ENCODE measurements around the gene FDX2. TPM values are rescaled to one million over a fixed set of nuclear protein-coding genes. Genes with fewer than 3 reads are reported as not detected.

FDX2 gene
- total and polyA plus RNA-seq, 2 of the 13 experiments (the other 11 are each of a cell fraction or from before 2014, with no cell fraction given): 21.0 to 24.7 TPM

DNA sequence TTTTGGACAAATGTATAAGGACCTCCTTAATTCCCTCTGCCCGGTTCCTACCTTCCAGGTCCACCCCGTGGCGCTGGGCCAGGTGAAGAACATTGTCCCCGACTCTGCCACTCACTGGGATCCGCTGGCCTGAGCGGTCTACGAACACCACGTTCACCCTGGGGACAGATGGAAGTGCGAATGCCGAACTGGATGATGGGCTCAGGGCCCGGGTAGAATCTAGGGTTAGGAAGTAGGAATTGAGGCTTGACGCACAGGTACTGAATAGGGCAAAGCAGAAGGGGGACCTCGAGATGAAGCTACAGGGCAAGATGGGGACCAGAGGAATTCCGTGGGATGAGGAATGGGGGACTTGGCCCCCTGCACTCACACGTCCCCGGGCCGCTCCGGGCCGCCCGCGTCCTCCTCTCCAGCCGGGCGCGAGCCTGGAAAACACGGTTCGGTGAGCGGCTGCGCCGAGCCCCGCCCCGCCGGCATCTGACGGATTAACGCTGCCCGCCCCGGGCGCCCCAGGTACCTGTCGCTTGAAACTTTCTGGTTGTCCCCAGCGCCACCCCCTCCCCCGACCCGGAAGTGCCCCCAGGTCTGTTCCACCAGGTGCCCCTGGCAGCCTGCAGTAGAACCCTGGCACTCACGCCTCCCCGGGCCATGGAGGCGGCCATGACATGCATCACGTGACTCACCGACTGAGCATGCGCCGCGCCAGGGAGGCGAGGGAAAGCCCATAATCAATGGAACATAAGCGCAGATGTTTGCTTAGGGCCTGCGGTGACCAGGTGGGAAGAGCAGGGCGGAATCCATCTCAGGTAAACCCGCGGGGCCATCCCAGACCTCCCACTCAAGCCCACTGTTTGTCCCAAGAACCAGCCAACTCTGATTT, at the start of gene FDX2 (continued):
- TF ChIP-seq, protein P1, sequence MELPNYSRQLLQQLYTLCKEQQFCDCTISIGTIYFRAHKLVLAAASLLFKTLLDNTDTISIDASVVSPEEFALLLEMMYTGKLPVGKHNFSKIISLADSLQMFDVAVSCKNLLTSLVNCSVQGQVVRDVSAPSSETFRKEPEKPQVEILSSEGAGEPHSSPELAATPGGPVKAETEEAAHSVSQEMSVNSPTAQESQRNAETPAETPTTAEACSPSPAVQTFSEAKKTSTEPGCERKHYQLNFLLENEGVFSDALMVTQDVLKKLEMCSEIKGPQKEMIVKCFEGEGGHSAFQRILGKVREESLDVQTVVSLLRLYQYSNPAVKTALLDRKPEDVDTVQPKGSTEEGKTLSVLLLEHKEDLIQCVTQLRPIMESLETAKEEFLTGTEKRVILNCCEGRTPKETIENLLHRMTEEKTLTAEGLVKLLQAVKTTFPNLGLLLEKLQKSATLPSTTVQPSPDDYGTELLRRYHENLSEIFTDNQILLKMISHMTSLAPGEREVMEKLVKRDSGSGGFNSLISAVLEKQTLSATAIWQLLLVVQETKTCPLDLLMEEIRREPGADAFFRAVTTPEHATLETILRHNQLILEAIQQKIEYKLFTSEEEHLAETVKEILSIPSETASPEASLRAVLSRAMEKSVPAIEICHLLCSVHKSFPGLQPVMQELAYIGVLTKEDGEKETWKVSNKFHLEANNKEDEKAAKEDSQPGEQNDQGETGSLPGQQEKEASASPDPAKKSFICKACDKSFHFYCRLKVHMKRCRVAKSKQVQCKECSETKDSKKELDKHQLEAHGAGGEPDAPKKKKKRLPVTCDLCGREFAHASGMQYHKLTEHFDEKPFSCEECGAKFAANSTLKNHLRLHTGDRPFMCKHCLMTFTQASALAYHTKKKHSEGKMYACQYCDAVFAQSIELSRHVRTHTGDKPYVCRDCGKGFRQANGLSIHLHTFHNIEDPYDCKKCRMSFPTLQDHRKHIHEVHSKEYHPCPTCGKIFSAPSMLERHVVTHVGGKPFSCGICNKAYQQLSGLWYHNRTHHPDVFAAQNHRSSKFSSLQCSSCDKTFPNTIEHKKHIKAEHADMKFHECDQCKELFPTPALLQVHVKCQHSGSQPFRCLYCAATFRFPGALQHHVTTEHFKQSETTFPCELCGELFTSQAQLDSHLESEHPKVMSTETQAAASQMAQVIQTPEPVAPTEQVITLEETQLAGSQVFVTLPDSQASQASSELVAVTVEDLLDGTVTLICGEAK (IDR thresholded peaks at IDR 0.05): no peak
- TF ChIP-seq, protein P1 (CRISPR knock-in tag; IDR thresholded peaks at IDR 0.05): no peak
- TF ChIP-seq NFE2L1 (CRISPR knock-in tag; IDR thresholded peaks at IDR 0.05; ENCODE audit: borderline replicate concordance) (no peak), SRY (CRISPR knock-in tag; IDR thresholded peaks at IDR 0.05) (no peak), KDM6A (CRISPR knock-in tag; IDR thresholded peaks at IDR 0.05; ENCODE audit: low read depth) (no peak), MLX (CRISPR knock-in tag; IDR thresholded peaks at IDR 0.05) (peak; percentile 72), RELA (CRISPR knock-in tag; IDR thresholded peaks at IDR 0.05) (no peak), PLRG1 (conservative IDR thresholded peaks at IDR 0.05) (no peak), ZNF678 (CRISPR knock-in tag; IDR thresholded peaks at IDR 0.05) (no peak), TCF7 (IDR thresholded peaks at IDR 0.05; ENCODE audit: low read depth) (no peak), THAP11 (CRISPR knock-in tag; IDR thresholded peaks at IDR 0.05) (peak; percentile 81), ZNF563 (CRISPR knock-in tag; IDR thresholded peaks at IDR 0.05) (0 out of 2 replicates have a peak, but pooled peaks have one; percentile 52), TEF (CRISPR knock-in tag; IDR thresholded peaks at IDR 0.05) (no peak), ZSCAN12 (CRISPR knock-in tag; IDR thresholded peaks at IDR 0.05) (no peak), HIVEP1 (CRISPR knock-in tag; IDR thresholded peaks at IDR 0.05) (peak; percentile 35; the same call in 1 of the 2 replicates), TAF1 (CRISPR knock-in tag; IDR thresholded peaks at IDR 0.05) (peak; percentile 64; the same call in 1 of the 2 replicates)
- TF ChIP-seq, protein P2, sequence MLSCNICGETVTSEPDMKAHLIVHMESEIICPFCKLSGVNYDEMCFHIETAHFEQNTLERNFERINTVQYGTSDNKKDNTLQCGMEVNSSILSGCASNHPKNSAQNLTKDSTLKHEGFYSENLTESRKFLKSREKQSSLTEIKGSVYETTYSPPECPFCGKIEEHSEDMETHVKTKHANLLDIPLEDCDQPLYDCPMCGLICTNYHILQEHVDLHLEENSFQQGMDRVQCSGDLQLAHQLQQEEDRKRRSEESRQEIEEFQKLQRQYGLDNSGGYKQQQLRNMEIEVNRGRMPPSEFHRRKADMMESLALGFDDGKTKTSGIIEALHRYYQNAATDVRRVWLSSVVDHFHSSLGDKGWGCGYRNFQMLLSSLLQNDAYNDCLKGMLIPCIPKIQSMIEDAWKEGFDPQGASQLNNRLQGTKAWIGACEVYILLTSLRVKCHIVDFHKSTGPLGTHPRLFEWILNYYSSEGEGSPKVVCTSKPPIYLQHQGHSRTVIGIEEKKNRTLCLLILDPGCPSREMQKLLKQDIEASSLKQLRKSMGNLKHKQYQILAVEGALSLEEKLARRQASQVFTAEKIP (CRISPR knock-in tag; IDR thresholded peaks at IDR 0.05; ENCODE audit: borderline replicate concordance): no peak
- TF ChIP-seq, protein P3, sequence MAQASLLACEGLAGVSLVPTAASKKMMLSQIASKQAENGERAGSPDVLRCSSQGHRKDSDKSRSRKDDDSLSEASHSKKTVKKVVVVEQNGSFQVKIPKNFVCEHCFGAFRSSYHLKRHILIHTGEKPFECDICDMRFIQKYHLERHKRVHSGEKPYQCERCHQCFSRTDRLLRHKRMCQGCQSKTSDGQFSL (CRISPR knock-in tag; IDR thresholded peaks at IDR 0.05): no peak
